Mesenchymal stem cell (in vitro differentiated cells and primary cell): Measurements from ENCODE around the gene APBA1.
A peak's percentile ranks its signal among the peaks of the same experiment; 100 is the strongest.

Experiments used
- DNase-seq: peaks from one replicate; pipeline ENCODE4 v3.0.0-alpha.2; 2013
- H2AFZ ChIP-seq: one replicate; pipeline ENCODE4 v1.6.1; 2013; ENCODE audit warnings: low read depth, mild to moderate bottlenecking, control low read depth, inconsistent platforms, low read length, moderate library complexity
- H2AK5ac ChIP-seq: 2 replicates; pipeline ENCODE4 v1.6.1; 2013; ENCODE audit warnings: low read length, moderate library complexity, mild to moderate bottlenecking, inconsistent platforms; ENCODE audit not compliant: severe bottlenecking
- H2BK120ac ChIP-seq: one replicate; pipeline ENCODE4 v1.6.1; 2013; ENCODE audit warnings: low read depth, mild to moderate bottlenecking, inconsistent platforms, low read length, moderate library complexity
- H2BK12ac ChIP-seq, 2 experiments: one replicate each; pipeline ENCODE4 v1.6.1; 2013; ENCODE audit warnings: inconsistent platforms in 2 of 2, low read length in 2 of 2, mild to moderate bottlenecking in 2 of 2, moderate library complexity in 2 of 2, control low read depth in 1 of 2
- H2BK15ac ChIP-seq: one replicate; pipeline ENCODE4 v1.6.1; 2013; ENCODE audit warnings: mild to moderate bottlenecking, low read depth, inconsistent platforms; ENCODE audit not compliant: poor library complexity, severe bottlenecking
- H2BK5ac ChIP-seq: 2 replicates; pipeline ENCODE4 v1.6.1; 2013; ENCODE audit warnings: low read depth, mild to moderate bottlenecking, low read length, control low read depth, inconsistent platforms; ENCODE audit not compliant: poor library complexity, severe bottlenecking
- H3K14ac ChIP-seq, 2 experiments: one replicate each; pipeline ENCODE4 v1.6.1; 2013; ENCODE audit warnings: inconsistent platforms in 2 of 2, low read length in 2 of 2, control low read depth in 1 of 2, mild to moderate bottlenecking in 1 of 2, moderate library complexity in 1 of 2
- H3K18ac ChIP-seq, 2 experiments: one replicate each; pipeline ENCODE4 v1.6.1; 2013; ENCODE audit warnings: inconsistent platforms in 2 of 2, low read length in 2 of 2, control low read depth in 1 of 2, low read depth in 1 of 2, mild to moderate bottlenecking in 1 of 2
- H3K23ac ChIP-seq, 2 experiments: one replicate each; pipeline ENCODE4 v1.6.1; 2013; ENCODE audit warnings: inconsistent platforms in 2 of 2, low read length in 2 of 2, mild to moderate bottlenecking in 2 of 2, moderate library complexity in 2 of 2, control low read depth in 1 of 2
- H3K27ac ChIP-seq: 2 replicates; pipeline ENCODE4 v1.5.1; 2013; ENCODE audit warnings: mild to moderate bottlenecking, moderate library complexity, low read length, control low read depth, inconsistent platforms; ENCODE audit not compliant: poor library complexity, severe bottlenecking
- H3K27me3 ChIP-seq, 2 experiments: 2 replicates each; pipeline versions ENCODE4 v1.6.1 to v1.7.0; 2013; ENCODE audit warnings: low read length in 2 of 2, mild to moderate bottlenecking in 2 of 2, moderate library complexity in 2 of 2, control low read depth in 1 of 2, inconsistent platforms in 1 of 2; ENCODE audit not compliant: control insufficient read depth in 1 of 2, insufficient read depth in 1 of 2
- H3K36me3 ChIP-seq, 2 experiments: 2 replicates each; pipeline versions ENCODE4 v1.6.1 to v1.7.0; 2013; ENCODE audit warnings: low read length in 2 of 2, control low read depth in 1 of 2, inconsistent platforms in 1 of 2, low read depth in 1 of 2, mild to moderate bottlenecking in 1 of 2; ENCODE audit not compliant: insufficient read depth in 2 of 2, control insufficient read depth in 1 of 2
- H3K4ac ChIP-seq, 2 experiments: one replicate each; pipeline ENCODE4 v1.6.1; 2013; ENCODE audit warnings: inconsistent platforms in 2 of 2, low read length in 2 of 2, mild to moderate bottlenecking in 2 of 2, moderate library complexity in 2 of 2, control low read depth in 1 of 2, low read depth in 1 of 2
- H3K4me1 ChIP-seq: 2 replicates; pipeline ENCODE4 v1.6.1; 2013; ENCODE audit warnings: low read depth, low read length, control low read depth; ENCODE audit not compliant: control insufficient read depth, insufficient read depth
- H3K4me2 ChIP-seq: 2 replicates; pipeline ENCODE4 v1.6.1; 2013; ENCODE audit warnings: low read length, mild to moderate bottlenecking, inconsistent platforms; ENCODE audit not compliant: poor library complexity, severe bottlenecking
- H3K4me3 ChIP-seq, 2 experiments: 2 replicates each; pipeline versions ENCODE4 v1.5.1 to v1.7.0; 2013; ENCODE audit warnings: low read length in 2 of 2, mild to moderate bottlenecking in 2 of 2, control low read depth in 1 of 2, low read depth in 1 of 2; ENCODE audit not compliant: insufficient read depth in 1 of 2
- H3K79me1 ChIP-seq: replicated peaks from 2 replicates; pipeline ENCODE4 v1.6.1; 2013; ENCODE audit warnings: mild to moderate bottlenecking, control low read depth, low read length, inconsistent platforms; ENCODE audit not compliant: poor library complexity, severe bottlenecking
- H3K9ac ChIP-seq: 2 replicates; pipeline ENCODE4 v1.7.0; 2013; ENCODE audit warnings: mild to moderate bottlenecking, low read length, moderate library complexity
- H3K9me3 ChIP-seq: 2 replicates; pipeline ENCODE4 v1.7.0; 2013; ENCODE audit warnings: mild to moderate bottlenecking, low read length; ENCODE audit not compliant: control insufficient read depth
- H4K8ac ChIP-seq: one replicate; pipeline ENCODE4 v1.6.1; 2013; ENCODE audit warnings: inconsistent platforms, mild to moderate bottlenecking, low read length, moderate library complexity
- H4K91ac ChIP-seq: one replicate; pipeline ENCODE4 v1.6.1; 2013; ENCODE audit warnings: mild to moderate bottlenecking, low read length, inconsistent platforms
- WGBS: methylation state at CpG from one replicate; pipeline ENCODE4 v1.1.7; 2013; ENCODE audit warnings: mixed read lengths; 5-methylcytosine and 5-hydroxymethylcytosine counted together

APBA1 gene

DNA sequence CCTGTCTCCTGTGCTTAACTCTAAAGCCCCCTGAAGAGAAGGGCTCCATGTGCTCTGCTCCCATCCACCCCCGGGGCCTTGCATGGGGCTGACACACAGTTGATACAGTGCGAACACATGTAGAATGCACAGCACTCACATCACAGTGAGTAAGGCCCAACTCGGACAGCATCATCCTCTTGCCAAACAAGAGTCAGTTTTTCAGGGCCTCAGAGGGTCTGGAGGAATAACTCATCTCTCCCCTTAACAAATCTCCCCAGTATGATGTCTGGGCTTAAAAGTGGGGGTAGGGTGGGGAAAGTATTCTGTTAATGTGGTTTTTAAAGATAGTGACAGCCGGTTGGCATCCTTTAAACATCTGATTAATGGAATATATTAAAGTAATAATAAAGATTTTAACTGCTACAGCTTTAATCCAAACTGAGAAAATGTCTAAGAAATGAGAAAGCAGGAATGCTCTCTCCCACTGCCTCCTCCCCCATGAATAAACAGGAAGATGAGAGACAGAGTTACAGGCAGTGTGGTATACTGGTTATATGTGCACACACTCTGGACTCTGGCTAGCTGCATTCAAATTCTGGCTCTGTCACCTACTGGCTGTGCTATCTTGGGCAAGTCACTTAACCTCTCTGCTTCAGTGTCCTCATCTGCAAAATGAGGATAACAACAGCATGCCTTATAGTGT, 22.5 kb downstream of the APBA1 start:
- peak overlapping the region; percentile 34 to 60 for H3K18ac ChIP-seq
- H3K4me3 ChIP-seq: no peak overlapping the region
- no peak overlapping the region for H3K27ac ChIP-seq
- H3K79me1 ChIP-seq: peaks cover 9% of the 10 kb centered on the region
- no peak overlapping the region for H3K4me2 ChIP-seq
- no peak overlapping the region for H2BK5ac ChIP-seq
- H3K9ac ChIP-seq: peak overlapping the region; percentile 55
- peak overlapping the region in 1 of 2 experiments; percentile 28 for H2BK12ac ChIP-seq
- WGBS: 46% methylated on average over 2 of the region's 4 CpGs
- H3K4me1 ChIP-seq: no peaks in the 10 kb centered on the region
- no peaks in the 10 kb centered on the region for H3K27me3 ChIP-seq
- H2AK5ac ChIP-seq: no peak overlapping the region
- H3K23ac ChIP-seq: no peak overlapping the region
- H2BK15ac ChIP-seq: peak overlapping the region; percentile 13
- H3K14ac ChIP-seq: no peak overlapping the region
- no peak overlapping the region for H2AFZ ChIP-seq
- peaks cover 0 to 5% of the 10 kb centered on the region in 2 experiments for H3K36me3 ChIP-seq
- H3K9me3 ChIP-seq: no peaks in the 10 kb centered on the region
- peak overlapping the region in 1 of 2 experiments; percentile 31 for H3K4ac ChIP-seq
- peak overlapping the region; percentile 76 for H4K8ac ChIP-seq
- H4K91ac ChIP-seq: peak overlapping the region; percentile 34
- H2BK120ac ChIP-seq: no peak overlapping the region
- peak; percentile 52 for DNase-seq

DNA sequence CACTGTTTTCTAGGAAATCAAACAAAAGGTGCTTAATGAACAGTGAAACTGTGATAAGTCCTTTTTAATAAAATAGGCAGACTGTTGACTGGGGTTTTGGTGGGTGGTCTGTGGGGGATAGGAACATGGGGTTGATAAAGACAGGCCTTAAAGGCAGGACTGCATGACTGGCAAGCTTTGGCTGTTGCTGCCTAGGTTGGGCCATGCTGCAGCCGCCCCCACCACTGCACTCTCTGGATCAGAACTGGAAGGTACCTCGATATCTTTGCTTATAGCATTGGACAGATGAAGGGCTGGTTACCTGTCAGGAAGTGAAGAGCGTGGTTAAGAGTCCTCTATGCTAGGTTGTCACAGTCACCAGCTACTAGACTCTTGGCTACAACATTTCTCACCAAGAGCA, 24.4 kb downstream of the APBA1 start:
- H3K4ac ChIP-seq: no peak overlapping the region
- WGBS: 100% methylated on average over 3 of the region's 3 CpGs
- no peak overlapping the region for H2BK5ac ChIP-seq
- no peaks in the 10 kb centered on the region for H3K27me3 ChIP-seq
- H3K9me3 ChIP-seq: no peaks in the 10 kb centered on the region
- H2AK5ac ChIP-seq: no peak overlapping the region
- H3K79me1 ChIP-seq: peaks cover 6% of the 10 kb centered on the region
- H3K27ac ChIP-seq: no peak overlapping the region
- no peak overlapping the region for H3K4me2 ChIP-seq
- no peaks in the 10 kb centered on the region for H3K4me1 ChIP-seq
- H4K91ac ChIP-seq: no peak overlapping the region
- peaks cover 0 to 5% of the 10 kb centered on the region in 2 experiments for H3K36me3 ChIP-seq
- H2BK120ac ChIP-seq: no peak overlapping the region
- no peak overlapping the region for H2BK15ac ChIP-seq
- no peak overlapping the region for H4K8ac ChIP-seq
- no peak overlapping the region for H3K9ac ChIP-seq
- no peak overlapping the region for H3K18ac ChIP-seq
- H2AFZ ChIP-seq: no peak overlapping the region
- no peak overlapping the region for H3K23ac ChIP-seq
- DNase-seq: no peak
- no peak overlapping the region for H2BK12ac ChIP-seq
- no peak overlapping the region for H3K14ac ChIP-seq
- no peak overlapping the region for H3K4me3 ChIP-seq

DNA sequence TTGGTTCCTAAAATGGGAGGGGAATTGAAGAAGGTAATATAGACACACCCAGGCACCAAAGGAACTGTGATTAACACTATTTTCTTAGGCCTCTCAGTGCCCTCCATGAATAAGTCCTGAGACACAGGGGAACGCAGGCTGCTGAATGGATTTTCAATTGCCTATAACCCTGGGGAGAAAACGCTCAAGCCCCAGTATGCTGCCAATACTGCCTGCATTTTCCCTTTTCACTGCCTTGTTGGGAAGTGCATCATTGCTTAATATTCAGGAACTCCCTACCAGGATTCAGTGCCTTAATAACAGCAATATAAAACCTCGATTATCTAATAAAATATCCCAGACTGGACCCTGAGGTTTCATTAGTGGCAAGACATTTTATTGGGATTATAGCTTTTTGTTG, 25.4 kb downstream of the APBA1 start:
- Histone ChIP-seq H3K4me3 (no peak overlapping the region), H4K8ac (no peak overlapping the region), H3K4me2 (no peak overlapping the region), H3K79me1 (peaks cover 4% of the 10 kb centered on the region), H3K14ac (no peak overlapping the region), H3K36me3 (peaks cover 0 to 5% of the 10 kb centered on the region in 2 experiments), H2AFZ (no peak overlapping the region), H2AK5ac (no peak overlapping the region), H3K4ac (no peak overlapping the region), H3K27me3 (no peaks in the 10 kb centered on the region), H4K91ac (no peak overlapping the region), H3K9me3 (no peaks in the 10 kb centered on the region), H2BK5ac (no peak overlapping the region), H3K18ac (no peak overlapping the region), H3K9ac (peak overlapping the region; percentile 10), H3K4me1 (no peaks in the 10 kb centered on the region), H2BK12ac (no peak overlapping the region), H2BK15ac (no peak overlapping the region), H3K23ac (no peak overlapping the region), H3K27ac (no peak overlapping the region), H2BK120ac (no peak overlapping the region)
- no peak for DNase-seq
- WGBS: 66% methylated on average over 2 of the region's 3 CpGs

DNA sequence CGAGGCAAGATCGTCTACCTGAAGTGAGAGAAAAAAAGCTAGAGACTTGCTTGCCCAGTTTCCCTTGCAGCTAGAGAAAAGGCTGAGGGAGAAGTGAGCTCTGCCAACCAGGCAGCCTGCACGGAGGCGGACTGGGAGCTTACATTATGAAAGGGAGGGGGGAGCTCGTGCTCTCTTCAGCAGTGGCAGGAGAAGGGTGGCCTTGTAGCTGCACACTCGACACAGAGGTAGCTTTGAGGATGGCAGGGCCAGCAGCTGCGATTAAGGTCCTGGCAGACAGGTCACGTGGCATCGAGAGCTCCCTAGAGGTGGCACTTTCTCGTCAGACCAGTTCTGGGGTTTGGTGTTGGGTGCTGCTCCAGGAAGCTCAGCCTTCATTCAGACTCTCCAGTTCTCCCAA, 26.7 kb downstream of the APBA1 start:
- Histone ChIP-seq H4K91ac (no peak overlapping the region), H3K18ac (no peak overlapping the region), H3K14ac (peak overlapping the region in 1 of 2 experiments; percentile 44), H2AFZ (no peak overlapping the region), H3K36me3 (peaks cover 0 to 5% of the 10 kb centered on the region in 2 experiments), H3K23ac (no peak overlapping the region), H2BK12ac (no peak overlapping the region), H3K4me1 (no peaks in the 10 kb centered on the region), H3K4ac (no peak overlapping the region), H3K27me3 (no peaks in the 10 kb centered on the region), H4K8ac (no peak overlapping the region), H3K27ac (no peak overlapping the region), H2BK15ac (no peak overlapping the region), H3K4me3 (no peak overlapping the region), H3K79me1 (peaks cover 2% of the 10 kb centered on the region), H3K4me2 (no peak overlapping the region), H2AK5ac (no peak overlapping the region), H2BK5ac (no peak overlapping the region), H3K9ac (no peak overlapping the region), H3K9me3 (no peaks in the 10 kb centered on the region), H2BK120ac (no peak overlapping the region)
- DNase-seq: no peak
- WGBS: 81% methylated on average over 8 of the region's 10 CpGs
